T-helper 2 cell treated with Interferon-gamma antibody and Interleukin-4, amounts not matched to agents 5 μg/mL and 100 μg/mL, for 36 hours (primary cell): ENCODE data around the gene HPS6.
"Not testable (repeated sequence)": the region's sequence is repeated elsewhere in the genome, so short reads cannot be mapped to it uniquely, and the experiment has no call there.

Experiments
- DNase-seq: peaks from one replicate; pipeline ENCODE4 v3.0.0; 2021; ENCODE audit warnings: low spot score
- H3K27ac Mint-ChIP-seq: one replicate; pipeline ENCODE4 v1.8.0; 2021; ENCODE audit warnings: mild to moderate bottlenecking, mixed read lengths
- H3K27me3 Mint-ChIP-seq: one replicate; pipeline ENCODE4 v1.8.0; 2021; ENCODE audit warnings: low read depth, mixed read lengths
- H3K36me3 Mint-ChIP-seq: one replicate; pipeline ENCODE4 v1.8.0; 2021; ENCODE audit warnings: low read depth, mixed read lengths
- H3K4me1 Mint-ChIP-seq: one replicate; pipeline ENCODE4 v1.8.0; 2021; ENCODE audit warnings: low read depth, mixed read lengths
- H3K4me3 Mint-ChIP-seq: one replicate; pipeline ENCODE4 v1.8.0; 2022; ENCODE audit warnings: mild to moderate bottlenecking, moderate library complexity, mixed read lengths
- H3K9me3 Mint-ChIP-seq: one replicate; pipeline ENCODE4 v1.8.0; 2021; ENCODE audit warnings: mixed read lengths

HPS6 gene

GRCh38 chr10:102064868-102065560 lies at the start of gene HPS6:
HPS6 (plus strand) TSS chr10:102065349; CDS start chr10:102065475, 126 bp downstream.
- Mint-ChIP-seq H3K27me3 (no peaks in the 10 kb centered on the region), H3K4me3 (peak within 1 kb of the TSS; percentile 89), H3K4me1 (peaks cover 21% of the 10 kb centered on the region), H3K9me3 (no peaks in the 10 kb centered on the region), H3K27ac (peak within 1 kb of the TSS; percentile 93), H3K36me3 (peaks cover 7% of the 10 kb centered on the region)
- DNase-seq, result peak; percentile 92

- no peaks in the 10 kb centered on the region for H3K9me3 Mint-ChIP-seq
- DNase-seq, result no peak
- H3K36me3 Mint-ChIP-seq, result peaks cover 21% of the 10 kb centered on the region
- peaks cover 1% of the 10 kb centered on the region for H3K4me1 Mint-ChIP-seq
- H3K27me3 Mint-ChIP-seq, result no peaks in the 10 kb centered on the region
- no peak overlapping the region for H3K4me3 Mint-ChIP-seq
- H3K27ac Mint-ChIP-seq, result no peak overlapping the region
These were observed 48.7 kb upstream of the HPS6 start for GRCh38 chr10:102016416-102016815.

GRCh38 chr10:102017295-102017694 lies 47.9 kb upstream of the HPS6 start:
- peaks cover 1% of the 10 kb centered on the region for H3K4me1 Mint-ChIP-seq

GRCh38 chr10:102020938-102021337 lies 44.2 kb upstream of the HPS6 start:
- Mint-ChIP-seq H3K27ac (no peak overlapping the region), H3K36me3 (peaks cover 32% of the 10 kb centered on the region), H3K27me3 (no peaks in the 10 kb centered on the region), H3K9me3 (peaks cover 4% of the 10 kb centered on the region), H3K4me1 (peaks cover 1% of the 10 kb centered on the region), H3K4me3 (no peak overlapping the region)
- DNase-seq, result no peak

More at GRCh38 chr10:102017295-102017694, 47.9 kb upstream of the HPS6 start:
- H3K36me3 Mint-ChIP-seq, result peaks cover 26% of the 10 kb centered on the region
- no peak for DNase-seq
- no peak overlapping the region for H3K27ac Mint-ChIP-seq
- no peak overlapping the region for H3K4me3 Mint-ChIP-seq
- H3K9me3 Mint-ChIP-seq, result peaks cover 4% of the 10 kb centered on the region
- no peaks in the 10 kb centered on the region for H3K27me3 Mint-ChIP-seq

DNA sequence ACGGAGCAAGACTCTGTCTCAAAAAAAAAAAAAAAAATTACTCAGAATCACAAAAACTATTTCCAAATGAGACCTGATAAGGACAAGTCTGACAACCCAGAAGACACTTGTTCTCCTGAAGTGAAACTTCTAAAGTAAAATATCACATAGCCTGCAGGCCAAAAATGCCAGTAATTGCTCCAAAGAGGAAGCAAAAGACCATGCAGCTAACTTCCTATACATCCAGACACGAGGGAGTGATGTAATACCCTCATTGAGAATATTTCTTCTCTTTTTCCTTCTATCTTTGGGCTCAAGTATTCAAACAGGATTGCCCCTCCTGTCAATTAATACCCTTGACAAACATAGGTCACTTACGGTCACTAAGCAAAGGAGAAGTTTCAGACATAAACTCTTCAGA lies 40.4 kb upstream of the HPS6 start:
- Mint-ChIP-seq H3K36me3 (peaks cover 45% of the 10 kb centered on the region), H3K4me3 (no peak overlapping the region), H3K27ac (no peak overlapping the region), H3K27me3 (no peaks in the 10 kb centered on the region), H3K9me3 (peaks cover 4% of the 10 kb centered on the region), H3K4me1 (peaks cover 1% of the 10 kb centered on the region)
- no peak for DNase-seq

GRCh38 chr10:102027261-102027660 lies 37.9 kb upstream of the HPS6 start:
- H3K36me3 Mint-ChIP-seq, result peaks cover 30% of the 10 kb centered on the region

GRCh38 chr10:102033787-102034186 lies 31.4 kb upstream of the HPS6 start:
- H3K36me3 Mint-ChIP-seq, result peaks cover 19% of the 10 kb centered on the region
- no peaks in the 10 kb centered on the region for H3K27me3 Mint-ChIP-seq
- no peaks in the 10 kb centered on the region for H3K4me1 Mint-ChIP-seq
- no peak for DNase-seq
- no peak overlapping the region for H3K27ac Mint-ChIP-seq
- no peak overlapping the region for H3K4me3 Mint-ChIP-seq
- H3K9me3 Mint-ChIP-seq, result no peaks in the 10 kb centered on the region

More at GRCh38 chr10:102027261-102027660, 37.9 kb upstream of the HPS6 start:
- no peak for DNase-seq
- no peaks in the 10 kb centered on the region for H3K27me3 Mint-ChIP-seq
- H3K27ac Mint-ChIP-seq, result no peak overlapping the region
- no peaks in the 10 kb centered on the region for H3K4me1 Mint-ChIP-seq
- H3K4me3 Mint-ChIP-seq, result no peak overlapping the region
- H3K9me3 Mint-ChIP-seq, result no peaks in the 10 kb centered on the region

- not testable (repeated sequence) for H3K4me3 Mint-ChIP-seq, H3K4me1 Mint-ChIP-seq, H3K9me3 Mint-ChIP-seq, DNase-seq, H3K27ac Mint-ChIP-seq, H3K27me3 Mint-ChIP-seq
- peaks cover 12% of the 10 kb centered on the region for H3K36me3 Mint-ChIP-seq
These were observed 29.3 kb upstream of the HPS6 start for GRCh38 chr10:102035807-102036206.

DNA sequence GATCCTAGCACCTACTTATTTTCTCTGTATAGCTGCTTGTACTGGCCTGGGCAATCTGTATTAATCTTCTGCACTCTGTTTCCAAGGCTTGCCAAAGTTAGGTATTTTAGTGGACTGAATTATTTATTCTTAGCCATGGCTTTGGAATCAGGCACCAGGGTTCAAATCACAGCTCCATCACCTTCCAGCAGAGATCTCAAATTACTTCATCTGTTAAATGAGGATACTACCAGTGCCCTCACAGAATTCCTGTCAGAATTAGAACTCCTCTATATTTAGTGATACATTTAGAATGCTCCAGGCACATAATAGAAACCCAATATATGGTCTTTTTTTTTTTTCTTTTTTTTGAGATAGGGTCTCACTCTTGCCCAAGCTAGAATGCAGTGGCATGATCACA lies 26.7 kb upstream of the HPS6 start:
- no peaks in the 10 kb centered on the region for H3K9me3 Mint-ChIP-seq
- peaks cover 2% of the 10 kb centered on the region for H3K4me1 Mint-ChIP-seq
- H3K27ac Mint-ChIP-seq, result no peak overlapping the region
- no peaks in the 10 kb centered on the region for H3K27me3 Mint-ChIP-seq
- H3K4me3 Mint-ChIP-seq, result no peak overlapping the region
- peaks cover 5% of the 10 kb centered on the region for H3K36me3 Mint-ChIP-seq
- no peak for DNase-seq

DNA sequence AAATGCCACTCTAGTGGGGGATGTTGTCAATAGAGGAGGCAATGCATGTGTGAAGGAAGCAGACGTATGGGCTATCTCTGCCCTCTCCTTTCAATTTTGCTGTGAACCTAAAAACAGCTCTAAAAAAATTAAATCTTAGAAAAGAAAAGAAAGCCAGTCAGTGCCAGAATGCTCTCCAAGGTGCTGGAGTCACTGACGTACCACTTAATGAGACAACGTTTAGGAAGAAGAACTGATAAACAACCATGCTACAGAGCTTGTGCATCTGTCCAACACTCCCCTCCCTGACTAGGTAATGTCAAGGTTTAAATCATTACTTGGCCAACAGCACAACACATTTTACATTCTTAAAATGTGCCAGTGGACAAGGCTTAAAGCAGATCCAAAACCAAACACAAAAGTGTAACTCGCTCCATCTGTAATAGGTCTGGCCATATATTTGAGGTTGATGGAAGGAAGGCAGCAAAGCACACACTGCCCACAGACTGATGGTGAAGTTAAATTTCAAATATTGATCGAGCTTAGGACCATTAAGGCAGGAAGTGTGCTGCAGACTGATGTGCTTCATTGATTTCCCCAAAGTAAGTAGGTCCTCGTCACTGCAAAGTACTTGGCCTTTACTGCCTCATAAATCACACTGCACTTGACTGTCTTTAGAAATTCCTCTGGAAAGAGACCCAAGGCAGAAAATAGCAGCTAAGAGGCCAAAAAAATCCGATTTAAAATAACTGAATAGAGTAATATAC lies 24.7 kb upstream of the HPS6 start:
- Mint-ChIP-seq H3K4me1 (peaks cover 2% of the 10 kb centered on the region), H3K36me3 (peaks cover 5% of the 10 kb centered on the region), H3K9me3 (no peaks in the 10 kb centered on the region), H3K4me3 (no peak overlapping the region), H3K27ac (no peak overlapping the region), H3K27me3 (no peaks in the 10 kb centered on the region)
- no peak for DNase-seq

GRCh38 chr10:102045292-102045691 lies 19.9 kb upstream of the HPS6 start:
- H3K4me1 Mint-ChIP-seq, result peaks cover 6% of the 10 kb centered on the region
- no peak overlapping the region for H3K4me3 Mint-ChIP-seq
- H3K9me3 Mint-ChIP-seq, result no peaks in the 10 kb centered on the region
- DNase-seq, result no peak
- no peaks in the 10 kb centered on the region for H3K27me3 Mint-ChIP-seq
- peaks cover 2% of the 10 kb centered on the region for H3K36me3 Mint-ChIP-seq
- H3K27ac Mint-ChIP-seq, result no peak overlapping the region

DNA sequence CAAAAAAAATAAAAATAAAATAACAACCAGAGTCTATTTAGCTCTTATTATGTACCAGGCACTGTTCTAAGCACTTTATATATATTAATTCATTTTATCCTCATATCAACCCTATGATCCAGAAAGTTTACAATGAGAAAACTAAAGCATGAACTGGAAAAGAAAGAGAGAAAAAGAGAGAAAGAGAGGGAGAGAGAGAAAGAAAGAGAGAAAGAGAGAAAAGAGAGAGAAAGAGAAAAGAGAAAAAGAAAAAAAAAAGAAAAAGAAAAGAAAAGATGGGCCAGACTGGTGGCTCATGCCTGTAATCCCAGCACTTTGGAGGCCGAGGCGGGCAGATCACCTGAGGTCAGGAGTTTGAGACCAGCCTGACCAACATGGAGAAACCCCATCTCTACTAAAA lies 19.1 kb upstream of the HPS6 start:
- Mint-ChIP-seq H3K27ac (no peak overlapping the region), H3K36me3 (peaks cover 2% of the 10 kb centered on the region), H3K9me3 (no peaks in the 10 kb centered on the region), H3K27me3 (no peaks in the 10 kb centered on the region), H3K4me1 (peaks cover 6% of the 10 kb centered on the region), H3K4me3 (no peak overlapping the region)
- DNase-seq, result no peak

DNA sequence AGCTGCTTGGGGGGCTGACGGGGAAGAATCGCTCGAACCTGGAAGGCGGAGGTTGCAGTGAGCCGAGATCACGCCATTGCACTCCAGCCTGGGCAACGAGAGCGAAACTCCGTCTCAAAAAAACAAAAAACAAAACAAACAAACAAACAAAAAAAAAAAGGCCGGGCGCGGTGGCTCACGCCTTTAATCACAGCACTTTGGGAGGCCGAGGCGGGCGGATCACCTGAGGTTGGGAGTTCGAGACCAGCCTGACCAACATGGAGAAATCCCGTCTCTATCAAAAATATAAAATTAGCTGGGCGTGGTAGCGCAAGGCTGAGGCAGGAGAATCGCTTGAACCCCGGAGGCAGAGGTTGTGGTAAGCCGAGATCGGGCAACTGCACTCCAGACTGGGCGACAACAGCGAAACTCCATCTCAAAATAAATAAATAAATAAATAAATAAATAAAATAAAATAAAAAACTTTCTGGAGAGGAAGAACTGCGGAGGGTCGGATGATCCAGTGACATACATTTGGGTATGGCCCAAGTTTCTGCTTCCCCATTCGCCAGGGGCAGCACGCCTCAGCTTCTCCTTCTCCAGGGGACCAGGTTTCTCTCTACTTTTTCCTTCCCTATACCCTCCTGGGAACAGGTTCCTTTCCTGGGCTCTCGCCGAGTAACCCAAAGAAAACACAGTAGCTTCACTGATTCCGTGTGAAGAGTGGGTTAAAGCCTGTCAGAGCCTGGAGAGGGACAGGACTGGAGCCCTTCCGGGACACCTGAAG lies 10.1 kb upstream of the HPS6 start:
- Mint-ChIP-seq H3K36me3 (peaks cover 10% of the 10 kb centered on the region), H3K27ac (peak overlapping the region; percentile 97), H3K4me1 (peaks cover 26% of the 10 kb centered on the region), H3K4me3 (peak overlapping the region; percentile 95)
- DNase-seq, H3K27me3 Mint-ChIP-seq, H3K9me3 Mint-ChIP-seq: not testable (repeated sequence)
